Measurements from ENCODE around the gene PRUNE2. TPM values are rescaled to one million over a fixed set of nuclear protein-coding genes. Genes with fewer than 3 reads are reported as not detected.
A peak's percentile ranks its signal among the peaks of the same experiment; 100 is the strongest.

Gene PRUNE2
- polyA plus RNA-seq, 1 experiment: 0.78 TPM

DNA sequence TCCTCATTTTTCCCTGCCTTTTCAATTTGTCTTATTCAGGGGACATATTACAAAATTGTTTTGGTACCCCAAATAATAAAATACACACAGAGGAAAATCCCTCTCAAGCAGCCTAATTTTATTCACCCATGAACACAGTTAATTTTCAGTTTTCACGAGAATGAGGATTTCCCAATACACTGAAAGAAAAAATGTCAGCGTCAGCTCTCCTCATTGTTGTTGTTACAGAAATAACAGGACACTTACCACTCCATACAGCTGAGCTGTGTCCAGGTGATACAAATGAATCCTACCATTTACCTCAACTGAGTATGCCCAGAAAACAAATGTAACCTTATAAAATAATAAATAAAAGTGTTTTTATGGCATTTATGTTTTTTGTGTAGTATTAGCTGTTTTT, 286.3 kb downstream of the PRUNE2 start:
- ChIA-PET CTCF (interaction anchor here (1.0 to 2.2 kb wide), 4 partner anchors 8 to 173 kb away, joined by 3 to 5 read pairs (median 4); no protein-coding TSS in a partner anchor), POLR2A (interaction anchor here (0.5 to 0.6 kb wide), 2 partner anchors 42 to 432 kb away, joined by 4 read pairs; no protein-coding TSS in a partner anchor)
- TF ChIP-seq, protein P1, sequence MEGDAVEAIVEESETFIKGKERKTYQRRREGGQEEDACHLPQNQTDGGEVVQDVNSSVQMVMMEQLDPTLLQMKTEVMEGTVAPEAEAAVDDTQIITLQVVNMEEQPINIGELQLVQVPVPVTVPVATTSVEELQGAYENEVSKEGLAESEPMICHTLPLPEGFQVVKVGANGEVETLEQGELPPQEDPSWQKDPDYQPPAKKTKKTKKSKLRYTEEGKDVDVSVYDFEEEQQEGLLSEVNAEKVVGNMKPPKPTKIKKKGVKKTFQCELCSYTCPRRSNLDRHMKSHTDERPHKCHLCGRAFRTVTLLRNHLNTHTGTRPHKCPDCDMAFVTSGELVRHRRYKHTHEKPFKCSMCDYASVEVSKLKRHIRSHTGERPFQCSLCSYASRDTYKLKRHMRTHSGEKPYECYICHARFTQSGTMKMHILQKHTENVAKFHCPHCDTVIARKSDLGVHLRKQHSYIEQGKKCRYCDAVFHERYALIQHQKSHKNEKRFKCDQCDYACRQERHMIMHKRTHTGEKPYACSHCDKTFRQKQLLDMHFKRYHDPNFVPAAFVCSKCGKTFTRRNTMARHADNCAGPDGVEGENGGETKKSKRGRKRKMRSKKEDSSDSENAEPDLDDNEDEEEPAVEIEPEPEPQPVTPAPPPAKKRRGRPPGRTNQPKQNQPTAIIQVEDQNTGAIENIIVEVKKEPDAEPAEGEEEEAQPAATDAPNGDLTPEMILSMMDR (IDR thresholded peaks at IDR 0.05; ENCODE audit: insufficient read depth, low read depth, low read length): no peak
- DNase-seq (ENCODE audit: low read depth): no peak
- no peaks in the 10 kb centered on the region for H3K27me3 ChIP-seq (ENCODE audit: control insufficient read depth, insufficient read depth, low read length)
- no peaks in the 10 kb centered on the region for H3K36me3 ChIP-seq (ENCODE audit: control insufficient read depth, insufficient read depth, low read length)
- no peak overlapping the region for H3K4me3 ChIP-seq (ENCODE audit: low read depth, low read length)

DNA sequence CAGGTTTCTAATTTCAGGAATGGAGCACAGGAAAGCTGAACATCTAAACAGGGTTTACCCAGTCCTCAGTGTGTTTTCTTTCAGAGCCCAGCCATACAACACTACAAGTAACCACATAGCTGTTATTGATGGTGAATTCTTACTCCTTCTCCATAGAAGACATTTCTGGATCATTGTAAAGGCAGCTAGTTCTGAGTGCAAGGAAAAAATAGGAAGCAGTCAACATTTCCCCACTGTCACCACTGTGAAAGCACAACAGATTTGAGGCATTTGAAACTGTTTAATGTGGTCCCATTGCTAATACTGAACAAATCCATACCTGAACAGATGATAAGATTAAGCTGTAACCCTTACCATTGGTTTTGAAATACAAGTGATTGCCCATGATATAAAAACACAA, 286.7 kb downstream of the PRUNE2 start:
- H3K36me3 ChIP-seq (ENCODE audit: control insufficient read depth, insufficient read depth, low read length): no peaks in the 10 kb centered on the region
- H3K27me3 ChIP-seq (ENCODE audit: control insufficient read depth, insufficient read depth, low read length): no peaks in the 10 kb centered on the region
- no peak for DNase-seq (ENCODE audit: low read depth)
- TF ChIP-seq, protein P1 (IDR thresholded peaks at IDR 0.05; ENCODE audit: insufficient read depth, low read depth, low read length): no peak
- CTCF ChIA-PET: interaction anchor here (1.0 to 2.2 kb wide), 5 partner anchors 9 to 172 kb away, joined by 3 to 5 read pairs (median 4); partner anchors contain the start of gene GCNT1
- H3K4me3 ChIP-seq (ENCODE audit: low read depth, low read length): no peak overlapping the region
- POLR2A ChIA-PET: interaction anchor here (0.5 to 1.1 kb wide), 3 partner anchors 26 to 432 kb away, joined by 4 to 5 read pairs (median 4); no protein-coding TSS in a partner anchor

DNA sequence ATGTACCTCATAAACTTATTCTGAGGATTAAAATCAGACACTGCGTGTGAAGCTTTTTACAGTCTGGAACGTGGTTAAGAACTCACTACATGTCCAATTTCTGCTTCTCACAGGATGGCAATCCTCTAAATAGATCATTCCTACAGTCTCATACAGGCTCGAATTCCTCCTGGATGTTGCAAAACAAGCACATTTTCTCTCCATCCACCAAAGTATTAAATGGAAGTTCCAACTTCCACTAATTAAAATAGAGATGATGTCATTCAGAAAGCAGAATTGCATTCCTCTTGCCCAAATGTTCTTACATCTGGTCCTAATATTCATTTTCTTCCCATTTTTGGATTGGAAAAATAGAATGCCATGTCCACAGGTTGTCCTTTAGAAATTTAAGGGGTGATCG, 287.2 kb downstream of the PRUNE2 start:
- Histone ChIP-seq H3K36me3 (ENCODE audit: control insufficient read depth, insufficient read depth, low read length) (no peaks in the 10 kb centered on the region), H3K4me3 (ENCODE audit: low read depth, low read length) (no peak overlapping the region), H3K27me3 (ENCODE audit: control insufficient read depth, insufficient read depth, low read length) (no peaks in the 10 kb centered on the region)
- TF ChIP-seq, protein P1 (IDR thresholded peaks at IDR 0.05; ENCODE audit: insufficient read depth, low read depth, low read length): no peak
- peak; percentile 98 for DNase-seq (ENCODE audit: low read depth)
- POLR2A ChIA-PET: interaction anchor here (0.6 to 1.1 kb wide), 4 partner anchors 26 to 1200 kb away, joined by 4 to 13 read pairs (median 7); no protein-coding TSS in a partner anchor
- CTCF ChIA-PET: interaction anchor here (0.9 to 2.2 kb wide), 5 partner anchors 9 to 160 kb away, joined by 3 to 5 read pairs (median 4); partner anchors contain the start of gene GCNT1

DNA sequence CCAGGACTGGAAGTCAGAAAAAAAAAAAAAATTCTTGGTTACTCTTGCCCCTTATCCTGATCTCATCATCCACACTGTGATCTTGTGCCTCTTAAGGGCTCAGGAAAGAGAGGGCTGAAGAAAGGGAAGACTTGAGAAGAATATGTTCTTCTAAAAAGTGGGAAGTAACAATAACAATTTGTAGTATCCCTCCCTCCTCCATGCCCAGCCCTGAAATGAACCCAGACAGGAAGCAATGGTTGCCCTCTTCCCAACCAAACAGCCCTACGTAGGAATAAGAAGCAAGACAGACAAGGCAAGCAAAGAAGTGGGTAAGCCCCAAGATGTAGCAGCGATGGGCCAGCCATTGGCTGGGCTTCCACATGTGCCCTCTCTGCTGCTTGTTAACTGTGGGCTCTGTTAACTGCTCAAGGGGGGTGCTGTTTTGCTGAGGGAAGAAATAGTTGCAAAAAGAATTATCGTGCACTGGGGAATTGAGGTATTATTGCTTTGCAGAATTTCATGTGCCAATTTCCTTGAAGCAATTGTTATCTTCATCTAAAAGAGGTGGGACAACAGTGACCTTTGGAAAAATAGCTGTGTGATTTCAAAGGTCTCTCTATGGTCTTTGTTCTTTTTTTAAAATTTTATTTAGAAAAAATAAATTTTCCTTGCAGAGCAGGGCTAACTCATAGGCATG, 288.3 kb downstream of the PRUNE2 start:
- TF ChIP-seq, protein P1 (IDR thresholded peaks at IDR 0.05; ENCODE audit: insufficient read depth, low read depth, low read length): no peak
- H3K27me3 ChIP-seq (ENCODE audit: control insufficient read depth, insufficient read depth, low read length): no peaks in the 10 kb centered on the region
- H3K36me3 ChIP-seq (ENCODE audit: control insufficient read depth, insufficient read depth, low read length): no peaks in the 10 kb centered on the region
- ChIA-PET CTCF (interaction anchor here (0.9 to 2.2 kb wide), 4 partner anchors 8 to 158 kb away, joined by 3 to 5 read pairs (median 4); partner anchors contain the start of gene GCNT1), POLR2A (interaction anchor here (0.9 kb wide), 1 partner anchor 84 kb away, joined by 9 read pairs; no protein-coding TSS in a partner anchor)
- no peak overlapping the region for H3K4me3 ChIP-seq (ENCODE audit: low read depth, low read length)
- DNase-seq (ENCODE audit: low read depth): no peak

DNA sequence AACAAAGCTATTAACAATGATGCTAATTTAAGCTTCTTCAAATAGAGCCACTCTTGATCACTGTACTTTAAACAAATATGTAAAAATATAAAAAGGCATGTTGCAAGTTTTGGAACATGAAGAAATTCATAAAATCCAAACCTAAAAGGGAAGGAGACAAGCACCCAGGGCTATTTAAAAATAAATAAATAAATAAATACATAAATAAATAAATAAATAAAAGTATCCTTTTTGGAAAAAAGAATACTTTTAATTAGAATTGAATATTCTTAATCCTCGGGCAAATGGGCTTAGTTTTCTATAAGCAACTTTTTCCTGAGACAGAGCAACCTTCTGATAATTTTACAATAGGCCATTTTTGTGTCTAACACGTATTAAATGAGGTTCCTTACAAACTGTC, 289.1 kb downstream of the PRUNE2 start:
- DNase-seq (ENCODE audit: low read depth): no peak
- ChIA-PET CTCF (interaction anchor here (1.2 kb wide), 1 partner anchor 35 kb away, joined by 4 read pairs; no protein-coding TSS in a partner anchor), POLR2A (no interaction called here)
- Histone ChIP-seq H3K4me3 (ENCODE audit: low read depth, low read length) (no peak overlapping the region), H3K27me3 (ENCODE audit: control insufficient read depth, insufficient read depth, low read length) (no peaks in the 10 kb centered on the region), H3K36me3 (ENCODE audit: control insufficient read depth, insufficient read depth, low read length) (no peaks in the 10 kb centered on the region)
- TF ChIP-seq, protein P1 (IDR thresholded peaks at IDR 0.05; ENCODE audit: insufficient read depth, low read depth, low read length): no peak
